SK-N-SH (cell line): Measurements from ENCODE around the gene WDR91. TPM values are rescaled to one million over a fixed set of nuclear protein-coding genes. Genes with fewer than 3 reads are reported as not detected.

Source experiments
- CTCF ChIA-PET: fragments of 300-600, 350-600 bp; formaldehyde crosslinking; extraction: SDS; loops from one replicate; lab custom pipeline; 2021; lab: Yijun Ruan, JAX
- POLR2A ChIA-PET: fragments of 350-600 bp; sonication (Branson Sonifier 250); formaldehyde crosslinking; extraction: SDS; loops from one replicate; lab custom pipeline; 2020; ENCODE audit warnings: antibody characterized with exemption, inconsistent platforms; lab: Yijun Ruan, JAX
- DNase-seq: peaks from one replicate; pipeline ENCODE4 v3.0.0; 2012
- H2AFZ ChIP-seq: fragments of 200-600 bp; sonication (generic); 2 replicates; pipeline ENCODE4 v1.8.1; 2016; ENCODE audit warnings: antibody characterized with exemption, mild to moderate bottlenecking, low read depth
- H3F3A ChIP-seq: fragments of 200-600 bp; sonication (generic); replicated peaks from 2 replicates; pipeline ENCODE3; 2016; ENCODE audit warnings: antibody characterized with exemption, mild to moderate bottlenecking; ENCODE audit not compliant: insufficient read depth
- H3K27ac ChIP-seq, 2 experiments: fragments of 200-500 bp in 1 of 2; fragments of 200-600 bp in 1 of 2; sonication (Bioruptor generic) in 1 of 2; sonication (generic), shearing (Covaris generic) in 1 of 2; 2 replicates each; pipeline versions ENCODE4 v1.5.1 to v1.6.1; 2014 to 2016; ENCODE audit warnings: low read depth in 2 of 2, inconsistent platforms in 1 of 2, low read length in 1 of 2, mild to moderate bottlenecking in 1 of 2, mixed read lengths in 1 of 2
- H3K27me3 ChIP-seq: fragments of 200-600 bp; sonication (generic), shearing (Covaris generic); 2 replicates; pipeline ENCODE4 v1.6.1; 2016; ENCODE audit warnings: mixed run types; ENCODE audit not compliant: insufficient read depth
- H3K36me3 ChIP-seq, 2 experiments: fragments of 200-500 bp in 1 of 2; fragments of 200-600 bp in 1 of 2; sonication (Bioruptor generic) in 1 of 2; sonication (generic) in 1 of 2; replicated peaks in 1 of 2; 2 replicates each; pipeline versions ENCODE3 to v1.5.1; 2014 to 2016; ENCODE audit warnings: low read length in 1 of 2, mild to moderate bottlenecking in 1 of 2; ENCODE audit not compliant: insufficient read depth in 2 of 2, control insufficient read depth in 1 of 2
- H3K4me1 ChIP-seq, 2 experiments: fragments of 200-500 bp in 1 of 2; fragments of 200-600 bp in 1 of 2; sonication (Bioruptor generic) in 1 of 2; sonication (generic), shearing (Covaris generic) in 1 of 2; 2 replicates each; pipeline versions ENCODE4 v1.5.1 to v1.6.1; 2014 to 2016; ENCODE audit warnings: low read depth in 1 of 2, low read length in 1 of 2, mixed run types in 1 of 2; ENCODE audit not compliant: insufficient read depth in 2 of 2, control insufficient read depth in 1 of 2
- H3K4me2 ChIP-seq: fragments of 200-600 bp; sonication (generic), shearing (Covaris generic); 2 replicates; pipeline ENCODE4 v1.6.1; 2017; ENCODE audit warnings: mixed run types
- H3K4me3 ChIP-seq, 2 experiments: fragments of 200-500 bp in 1 of 2; fragments of 200-600 bp in 1 of 2; sonication (Bioruptor generic) in 1 of 2; sonication (generic), shearing (Covaris generic) in 1 of 2; 2 replicates each; pipeline versions ENCODE4 v1.5.1 to v1.8.1; 2014 to 2016; ENCODE audit warnings: low read depth in 2 of 2, inconsistent platforms in 1 of 2, low read length in 1 of 2, mild to moderate bottlenecking in 1 of 2, mixed read lengths in 1 of 2, moderate library complexity in 1 of 2
- H3K79me2 ChIP-seq: fragments of 200-600 bp; sonication (generic); 2 replicates; pipeline ENCODE4 v1.8.1; 2017; ENCODE audit warnings: mild to moderate bottlenecking; ENCODE audit not compliant: insufficient read depth
- H3K9ac ChIP-seq: fragments of 200-600 bp; sonication (generic); 2 replicates; pipeline ENCODE4 v1.6.1; 2017; ENCODE audit warnings: mixed run types
- H3K9me2 ChIP-seq: fragments of 200-600 bp; sonication (generic); 2 replicates; pipeline ENCODE4 v1.6.1; 2017; ENCODE audit warnings: mixed run types
- H3K9me3 ChIP-seq: fragments of 200-600 bp; sonication (generic); 2 replicates; pipeline ENCODE4 v1.6.1; 2017; ENCODE audit warnings: mixed run types, mild to moderate bottlenecking, moderate library complexity
- H4K20me1 ChIP-seq: fragments of 200-600 bp; sonication (generic); 2 replicates; pipeline ENCODE4 v1.6.1; 2017; ENCODE audit warnings: mild to moderate bottlenecking, mixed run types; ENCODE audit not compliant: insufficient read depth
- CTCF ChIP-seq: fragments of 200-600 bp; sonication (generic); IDR thresholded peaks from 2 replicates; pipeline ENCODE4 v1.6.1; 2017; ENCODE audit warnings: antibody characterized with exemption, mild to moderate bottlenecking, moderate library complexity
- EP300 ChIP-seq, 2 experiments: IDR thresholded peaks; 2 replicates each; pipeline versions ENCODE4 v1.4.0 to v1.6.1; 2012; ENCODE audit warnings: borderline replicate concordance in 1 of 2, low read depth in 1 of 2, low read length in 1 of 2
- EZH2phosphoT487 ChIP-seq: fragments of 200-600 bp; sonication (generic); IDR thresholded peaks from 2 replicates; pipeline ENCODE4 v1.6.1; 2017; ENCODE audit warnings: low read depth, mixed run types, mild to moderate bottlenecking, antibody characterized with exemption, moderate library complexity, borderline replicate concordance
- GABPA ChIP-seq: IDR thresholded peaks from 2 replicates; pipeline ENCODE4 v1.4.0; 2012; ENCODE audit warnings: low read depth, mild to moderate bottlenecking
- MEF2A ChIP-seq: IDR thresholded peaks from 2 replicates; pipeline ENCODE4 v1.4.0; 2012; ENCODE audit warnings: low read depth, borderline replicate concordance
- MXI1 ChIP-seq: IDR thresholded peaks from 2 replicates; pipeline ENCODE4 v1.6.1; 2012; ENCODE audit warnings: mild to moderate bottlenecking, low read depth, low read length, improper control_type of control experiment
- PBX3 ChIP-seq: IDR thresholded peaks from 2 replicates; pipeline ENCODE4; 2012
- RCOR1 ChIP-seq: fragments of 150-350 bp; IDR thresholded peaks from 2 replicates; pipeline ENCODE4 v1.6.1; 2017; ENCODE audit warnings: antibody characterized with exemption, low read length
- RFX5 ChIP-seq: IDR thresholded peaks from 2 replicates; pipeline ENCODE4 v1.6.1; 2012; ENCODE audit warnings: mild to moderate bottlenecking, improper control_type of control experiment, low read length
- SIN3A ChIP-seq: IDR thresholded peaks from 2 replicates; pipeline ENCODE4 v1.6.1; 2012; ENCODE audit warnings: low read depth, mild to moderate bottlenecking, low read length, moderate library complexity, borderline replicate concordance
- TAF1 ChIP-seq: IDR thresholded peaks from 2 replicates; pipeline ENCODE4 v1.6.1; 2012; ENCODE audit warnings: low read depth, mild to moderate bottlenecking, low read length, moderate library complexity, borderline replicate concordance
- USF1 ChIP-seq: IDR thresholded peaks from 2 replicates; pipeline ENCODE4 v1.4.0; 2012; ENCODE audit warnings: low read depth, borderline replicate concordance
- YY1 ChIP-seq: IDR thresholded peaks from 2 replicates; pipeline ENCODE4 v1.4.0; 2012; ENCODE audit warnings: low read depth, mild to moderate bottlenecking
- WGBS: methylation state at CpG from one replicate; pipeline ENCODE4 v1.1.6; 2017; ENCODE audit warnings: low lambda C conversion rate; 5-methylcytosine and 5-hydroxymethylcytosine counted together
- polyA plus RNA-seq, 3 experiments: library from polyadenylated mRNA; depleted of rRNA; stranded (reverse); fragments of >200 nt; gene quantifications; 2 replicates each; pipeline ENCODE4 v1.2.3, GENCODE V29; 2012
- TF ChIP-seq, protein P1 (sequence below): fragments of 150-350 bp; IDR thresholded peaks from 2 replicates; pipeline ENCODE4 v1.6.1; 2017; ENCODE audit warnings: antibody characterized with exemption, low read length, low read depth, borderline replicate concordance
- TF ChIP-seq, protein P2 (sequence below): fragments of 150-350 bp; IDR thresholded peaks from 2 replicates; pipeline ENCODE4 v1.6.1; 2016; ENCODE audit warnings: mild to moderate bottlenecking, low read depth, low read length

WDR91 gene
- polyA plus RNA-seq, 1 of the 3 experiments (the other 2 are of a cell fraction) = 8.4 TPM

DNA sequence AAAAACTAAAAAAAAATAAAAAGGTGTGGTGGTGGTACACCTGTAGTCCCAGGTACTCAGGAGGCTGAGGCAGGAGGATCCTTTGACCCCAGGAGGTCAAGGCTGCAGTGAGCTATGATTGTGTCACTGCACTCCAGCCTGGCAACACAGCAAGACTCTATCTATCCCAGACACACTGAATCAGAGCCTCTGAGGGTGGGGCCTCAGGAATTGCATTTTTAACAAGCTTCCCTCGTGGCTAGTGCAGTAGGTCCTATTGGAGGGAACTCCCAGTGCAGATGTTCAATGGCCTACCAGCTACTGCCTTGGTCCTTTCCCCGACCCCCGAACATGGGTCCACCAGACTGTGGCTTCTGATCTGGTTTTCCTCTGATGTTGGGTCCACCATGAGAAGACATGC, 37.2 kb upstream of the WDR91 start:
- H4K20me1 ChIP-seq = no peaks in the 10 kb centered on the region
- no peak overlapping the region for H2AFZ ChIP-seq
- 75% methylated on average over 3 of the region's 3 CpGs for WGBS
- H3K36me3 ChIP-seq = no peaks in the 10 kb centered on the region
- peaks cover 5% of the 10 kb centered on the region; the same call in 1 of the 2 replicates for H3K27me3 ChIP-seq
- CTCF ChIA-PET = interaction anchor here (1.1 kb wide), 1 partner anchor 26 kb away, joined by 4 read pairs; no protein-coding TSS in a partner anchor
- POLR2A ChIA-PET = no interaction called here
- H3K9me2 ChIP-seq = no peaks in the 10 kb centered on the region
- no peak overlapping the region for H3K27ac ChIP-seq
- no peak overlapping the region for H3K4me2 ChIP-seq
- H3K4me1 ChIP-seq = peaks cover 0 to 4% of the 10 kb centered on the region in 2 experiments; a peak in 2 of 4 replicates
- H3K4me3 ChIP-seq = no peak overlapping the region
- TF ChIP-seq CTCF (no peak), YY1 (no peak), USF1 (no peak), GABPA (no peak), MXI1 (no peak), RFX5 (no peak), TAF1 (no peak), SIN3A (no peak), RCOR1 (no peak), EZH2phosphoT487 (no peak), EP300 (IDR thresholded peaks at IDR 0.05; ENCODE audit: borderline replicate concordance in 1 of 2, low read depth in 1 of 2, low read length in 1 of 2) (no peak), PBX3 (no peak), MEF2A (no peak)
- TF ChIP-seq, protein P1, sequence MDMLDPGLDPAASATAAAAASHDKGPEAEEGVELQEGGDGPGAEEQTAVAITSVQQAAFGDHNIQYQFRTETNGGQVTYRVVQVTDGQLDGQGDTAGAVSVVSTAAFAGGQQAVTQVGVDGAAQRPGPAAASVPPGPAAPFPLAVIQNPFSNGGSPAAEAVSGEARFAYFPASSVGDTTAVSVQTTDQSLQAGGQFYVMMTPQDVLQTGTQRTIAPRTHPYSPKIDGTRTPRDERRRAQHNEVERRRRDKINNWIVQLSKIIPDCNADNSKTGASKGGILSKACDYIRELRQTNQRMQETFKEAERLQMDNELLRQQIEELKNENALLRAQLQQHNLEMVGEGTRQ = no peak
- TF ChIP-seq, protein P2, sequence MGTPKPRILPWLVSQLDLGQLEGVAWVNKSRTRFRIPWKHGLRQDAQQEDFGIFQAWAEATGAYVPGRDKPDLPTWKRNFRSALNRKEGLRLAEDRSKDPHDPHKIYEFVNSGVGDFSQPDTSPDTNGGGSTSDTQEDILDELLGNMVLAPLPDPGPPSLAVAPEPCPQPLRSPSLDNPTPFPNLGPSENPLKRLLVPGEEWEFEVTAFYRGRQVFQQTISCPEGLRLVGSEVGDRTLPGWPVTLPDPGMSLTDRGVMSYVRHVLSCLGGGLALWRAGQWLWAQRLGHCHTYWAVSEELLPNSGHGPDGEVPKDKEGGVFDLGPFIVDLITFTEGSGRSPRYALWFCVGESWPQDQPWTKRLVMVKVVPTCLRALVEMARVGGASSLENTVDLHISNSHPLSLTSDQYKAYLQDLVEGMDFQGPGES = no peak
- TF ChIP-seq, all 33 proteins: peak for 0
- Histone ChIP-seq H3K79me2 (no peaks in the 10 kb centered on the region), H3K9ac (no peak overlapping the region), H3K9me3 (no peaks in the 10 kb centered on the region), H3F3A (peaks cover 6% of the 10 kb centered on the region)
- DNase-seq = no peak
